Effector CD4-positive, alpha-beta T cell (primary cell): ENCODE data around the gene PACSIN2.
"Not testable (repeated sequence)": the region's sequence is repeated elsewhere in the genome, so short reads cannot be mapped to it uniquely, and the experiment has no call there.

ENCODE experiments used
- DNase-seq: peaks from one replicate; pipeline ENCODE4 v3.0.0-alpha.2; 2020

Gene PACSIN2

DNA sequence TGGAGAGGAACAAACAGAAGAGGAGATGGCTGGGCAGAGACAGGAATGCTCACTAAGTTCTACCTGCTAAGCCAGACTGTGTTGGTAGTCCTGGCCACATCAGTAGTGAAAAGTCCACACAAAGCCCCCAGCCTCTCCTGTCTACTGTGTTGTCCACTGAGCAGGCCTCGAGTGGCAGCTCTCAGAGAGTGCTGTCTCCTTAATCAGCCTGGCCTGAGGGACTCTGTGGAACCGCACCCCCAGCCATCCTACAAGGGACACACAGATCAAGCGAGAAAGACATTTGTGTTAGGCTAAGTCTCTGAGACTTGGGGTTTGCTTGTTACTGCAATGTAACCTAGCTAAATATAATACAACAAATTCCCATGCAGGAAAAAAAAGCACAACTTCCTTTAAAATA lies 71.0 kb downstream of the PACSIN2 start:
- DNase-seq, result no peak

DNA sequence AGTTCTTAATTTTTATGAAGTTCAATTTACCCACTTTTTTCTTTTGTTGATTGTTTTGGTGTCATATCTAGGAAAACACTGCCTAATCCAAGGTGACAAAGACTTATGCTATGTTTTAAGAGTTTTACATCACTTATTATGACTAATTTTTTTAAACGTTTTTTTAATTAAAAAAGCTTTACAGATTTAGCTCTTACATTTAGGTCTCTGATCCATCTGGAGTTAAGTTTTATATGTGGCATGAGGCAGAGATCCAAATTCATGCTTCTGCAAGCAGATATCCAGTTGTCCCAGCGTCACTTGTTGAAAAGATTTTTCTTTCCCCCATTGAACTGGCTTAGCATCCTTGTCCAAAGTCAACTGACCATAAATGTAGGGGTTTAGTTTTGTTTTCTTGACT lies 72.6 kb downstream of the PACSIN2 start:
- DNase-seq, result no peak

GRCh38 chr22:42939941-42940653 lies 74.9 kb downstream of the PACSIN2 start:
- DNase-seq, result no peak

DNA sequence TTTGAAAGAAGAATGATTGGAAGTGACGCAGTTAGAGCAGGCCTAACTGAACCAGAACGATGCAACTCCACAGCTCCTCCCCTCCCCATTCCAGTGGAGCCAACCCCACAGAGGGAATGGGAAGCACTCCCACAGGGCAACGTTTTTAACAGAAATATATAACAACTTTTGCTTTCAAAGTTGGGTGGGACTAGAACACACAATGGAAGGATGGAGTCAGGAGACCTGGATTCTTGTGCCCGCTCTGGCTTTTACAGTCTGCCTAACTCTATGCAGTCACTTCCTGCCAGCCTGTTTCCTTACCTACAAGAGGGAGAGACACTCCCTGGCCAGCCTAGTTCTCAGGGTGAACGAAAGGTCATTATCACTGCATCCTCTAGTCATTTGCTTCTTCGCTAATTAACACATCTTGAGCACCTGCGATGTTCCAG lies 75.5 kb downstream of the PACSIN2 start:
- no peak for DNase-seq

GRCh38 chr22:42938976-42939375 lies 76.0 kb downstream of the PACSIN2 start:
- DNase-seq, result no peak

- no peak for DNase-seq
Measured at GRCh38 chr22:42938449-42938848, 76.5 kb downstream of the PACSIN2 start.

- no peak for DNase-seq
Measured at GRCh38 chr22:42937164-42937843, 77.6 kb downstream of the PACSIN2 start.

DNA sequence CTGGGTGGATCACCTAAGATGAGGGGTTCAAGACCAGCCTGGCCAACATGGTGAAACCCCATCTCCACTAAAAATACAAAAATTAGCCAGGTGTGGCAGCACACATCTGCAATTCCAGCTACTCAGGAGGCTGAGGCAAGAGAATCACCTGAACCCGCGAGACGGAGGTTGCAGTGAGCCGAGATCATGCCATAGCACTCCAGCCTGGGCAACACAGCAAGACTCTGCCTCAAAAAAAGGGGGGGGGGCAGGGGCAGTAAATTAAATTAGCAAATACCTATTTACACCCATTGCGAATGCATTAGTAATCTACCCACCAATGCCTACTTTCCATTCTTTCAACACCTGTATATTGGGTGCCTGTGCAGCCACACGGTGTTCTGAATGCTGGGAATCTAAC lies 78.3 kb downstream of the PACSIN2 start:
- DNase-seq, result not testable (repeated sequence)

DNA sequence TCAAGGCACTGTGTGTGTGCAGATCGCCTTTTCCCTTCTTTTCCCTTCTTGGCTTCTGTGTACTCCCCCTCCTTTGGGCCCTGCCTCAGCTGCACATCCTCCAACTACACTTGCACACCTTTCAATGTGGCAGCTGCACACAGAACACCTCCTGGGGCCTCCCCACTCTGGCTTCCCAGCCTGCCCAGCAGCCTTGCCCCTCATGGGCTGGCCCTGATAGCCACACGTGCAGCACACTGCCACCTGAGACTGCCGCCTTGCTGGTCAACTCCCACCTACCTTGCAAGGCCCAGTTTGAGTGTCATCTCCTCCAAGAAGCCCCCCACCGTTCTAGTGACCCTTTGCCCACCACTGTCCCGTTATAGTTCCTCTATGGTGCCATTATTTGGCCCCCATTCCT lies 80.6 kb downstream of the PACSIN2 start:
- no peak for DNase-seq

- no peak for DNase-seq
Measured at GRCh38 chr22:42933485-42934091, 81.4 kb downstream of the PACSIN2 start.

GRCh38 chr22:42932857-42933484 lies 82.0 kb downstream of the PACSIN2 start:
- no peak for DNase-seq

GRCh38 chr22:42932197-42932519 lies 82.8 kb downstream of the PACSIN2 start:
- DNase-seq, result no peak

DNA sequence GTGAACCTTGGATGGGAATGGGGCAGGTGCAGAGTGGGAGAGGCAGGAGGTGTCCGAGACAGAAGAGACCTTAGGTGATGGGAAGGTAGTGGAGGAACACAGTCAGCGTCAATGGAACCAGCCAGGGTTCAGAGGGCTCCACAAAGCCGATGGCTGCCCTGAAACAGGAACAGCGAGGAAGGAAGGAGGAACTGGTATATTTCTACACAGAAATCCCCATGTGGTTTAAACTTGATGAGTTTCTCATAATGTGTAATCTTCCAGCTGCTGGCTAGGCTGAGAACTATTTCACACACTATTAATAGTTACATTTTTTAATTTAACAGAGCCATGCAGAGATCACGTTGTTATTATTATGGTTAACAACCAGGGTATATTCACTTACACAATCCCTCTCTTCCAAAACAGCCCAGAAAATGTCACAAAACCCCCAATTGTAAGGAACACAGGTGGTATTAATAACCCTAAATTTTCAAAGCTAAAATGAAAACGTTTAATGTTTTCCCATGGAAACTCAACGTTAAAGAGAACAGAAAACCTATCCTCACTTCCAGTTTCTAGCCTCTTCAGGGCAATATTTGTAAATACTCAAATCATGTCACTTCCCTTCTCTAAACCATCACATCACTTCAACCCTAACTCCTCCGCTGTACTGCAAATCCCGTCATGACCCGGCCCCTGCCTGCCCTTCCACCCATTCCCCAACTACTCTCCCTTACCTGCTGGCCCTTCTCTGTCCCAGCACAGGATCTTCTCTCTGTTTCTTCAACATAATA lies 83.3 kb downstream of the PACSIN2 start:
- no peak for DNase-seq

GRCh38 chr22:42930810-42931420 lies 84.0 kb downstream of the PACSIN2 start:
- DNase-seq, result no peak

DNA sequence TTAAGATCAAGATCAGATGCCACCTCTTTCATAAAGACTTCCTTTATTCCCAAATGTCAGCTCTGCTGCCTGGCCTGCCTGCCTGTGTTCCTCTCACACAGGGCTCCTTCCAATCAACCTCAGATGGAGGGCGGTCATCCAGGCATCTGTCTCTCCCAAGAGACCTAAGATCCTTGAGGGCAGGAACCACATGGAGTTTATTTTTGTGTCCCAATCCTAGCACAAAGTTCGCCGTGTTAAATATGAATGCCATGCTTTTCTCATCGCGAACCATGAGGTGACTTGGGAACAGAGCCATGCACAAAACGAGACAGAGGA lies 85.2 kb downstream of the PACSIN2 start:
- DNase-seq, result no peak

DNA sequence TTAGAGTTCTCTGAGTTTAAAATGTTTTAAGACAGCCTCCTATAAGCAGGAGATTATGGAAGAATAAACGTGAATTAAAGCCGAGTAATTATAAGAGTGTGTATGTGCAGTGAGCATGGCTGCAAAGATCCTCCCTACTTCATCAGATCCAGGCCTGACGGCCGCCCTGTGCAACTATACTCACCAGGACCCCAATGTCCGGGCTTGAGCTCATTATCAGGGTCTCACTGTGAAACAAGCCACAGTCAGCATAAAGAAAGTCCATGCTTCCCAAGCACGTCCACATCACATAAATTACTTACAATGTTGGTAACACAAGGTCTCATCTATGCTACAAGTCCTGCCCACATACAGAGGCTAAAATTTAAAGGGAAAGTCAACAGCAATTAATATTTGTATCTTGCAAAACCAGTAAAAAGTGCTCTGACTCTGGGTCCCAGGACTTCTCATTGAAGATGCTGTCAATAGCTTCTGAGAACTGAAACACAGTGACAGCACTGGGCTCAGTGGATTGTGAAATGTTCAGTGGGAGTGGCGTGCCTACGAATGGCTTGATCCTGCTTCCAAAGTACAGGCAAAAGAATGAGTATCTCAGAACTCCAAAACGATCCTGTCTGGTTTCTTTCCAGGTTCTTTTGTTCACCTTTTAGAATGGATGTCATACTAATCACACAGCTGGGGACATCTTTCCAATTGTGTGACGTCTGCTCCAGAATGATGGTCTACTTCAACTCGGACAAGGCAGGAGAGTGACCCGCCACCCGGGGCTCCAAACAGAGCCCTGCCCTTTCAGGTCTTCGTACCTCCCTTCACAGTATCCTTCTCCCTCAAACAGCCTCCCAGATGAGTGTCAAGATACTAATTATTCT lies 85.7 kb downstream of the PACSIN2 start:
- DNase-seq, result no peak

GRCh38 chr22:42927966-42928365 lies 87.0 kb downstream of the PACSIN2 start:
- DNase-seq, result no peak

DNA sequence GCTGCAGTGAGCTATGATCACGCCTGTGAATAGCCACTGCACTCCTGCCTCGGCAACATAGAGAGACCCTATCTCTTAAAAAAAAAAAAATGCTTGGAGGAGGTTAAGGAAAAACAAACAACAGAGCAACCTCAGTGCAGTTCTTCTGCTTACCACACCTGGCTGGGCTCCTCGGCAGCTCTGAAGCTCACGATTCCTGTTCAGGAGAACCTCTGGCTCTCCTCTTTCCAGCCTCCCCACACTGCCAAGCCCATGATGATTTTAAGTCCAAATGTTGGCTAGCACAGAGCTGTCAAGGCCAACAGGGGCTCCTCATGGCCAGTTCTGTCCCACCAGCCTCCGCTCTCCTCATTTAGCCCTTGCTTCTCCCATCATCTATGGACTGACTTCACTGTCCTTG lies 88.2 kb downstream of the PACSIN2 start:
- DNase-seq, result no peak

DNA sequence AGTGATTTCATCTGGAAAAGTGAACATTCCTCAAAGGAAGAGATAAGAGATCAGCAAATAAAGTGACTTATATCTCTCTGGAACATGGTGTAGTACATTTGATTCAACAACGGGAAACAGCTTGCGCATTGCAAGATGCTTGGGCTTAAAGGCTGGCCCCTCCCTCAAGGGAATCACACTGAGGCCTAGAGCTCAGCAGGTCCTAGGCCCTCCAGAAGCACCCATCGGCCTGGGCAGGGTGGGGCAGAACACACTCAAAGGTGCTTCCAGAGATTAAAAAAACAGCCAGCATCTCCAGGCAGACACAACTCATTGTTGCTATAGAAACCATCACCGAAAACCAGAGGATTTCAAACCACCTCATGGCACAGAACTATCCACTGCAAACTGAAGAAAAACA lies 88.8 kb downstream of the PACSIN2 start:
- DNase-seq, result no peak

DNA sequence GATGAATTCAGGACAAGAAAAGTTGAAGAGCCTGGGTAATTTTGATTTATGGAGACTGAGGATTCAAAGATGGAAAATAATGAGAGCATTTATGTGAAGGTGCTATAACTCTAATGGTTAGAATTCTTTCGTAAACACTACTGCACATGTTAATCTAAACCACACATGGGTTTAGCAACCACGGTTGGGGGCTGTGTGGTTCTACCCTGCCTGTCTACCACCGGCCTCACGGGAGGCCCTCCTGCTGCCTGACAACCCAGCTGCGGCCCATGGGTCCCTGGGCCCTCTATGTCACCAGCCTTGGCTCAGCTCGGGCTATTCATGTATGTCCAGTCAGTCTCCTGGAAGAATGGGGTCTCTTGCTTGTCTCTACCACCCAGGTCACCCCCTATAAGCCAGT lies 89.4 kb downstream of the PACSIN2 start:
- no peak for DNase-seq

DNA sequence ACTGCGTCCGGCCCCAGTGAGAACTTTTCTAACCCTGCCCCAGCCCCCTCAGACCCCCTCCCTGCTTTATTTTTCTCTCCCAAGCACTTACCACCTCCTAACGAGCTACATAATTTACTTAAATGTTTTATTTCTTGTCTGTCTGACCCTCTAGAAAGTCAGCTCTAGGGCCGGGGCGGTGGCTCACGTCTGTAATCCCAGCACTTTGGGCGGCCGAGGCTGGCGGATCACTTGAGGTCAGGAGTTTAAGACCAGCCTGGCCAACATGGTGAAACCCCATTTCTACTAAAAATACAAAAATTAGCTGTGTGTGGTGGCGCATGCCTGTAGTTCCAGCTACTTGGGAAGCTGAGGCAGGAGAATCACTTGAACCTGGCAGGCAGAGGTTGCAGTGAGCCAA lies 89.9 kb downstream of the PACSIN2 start:
- not testable (repeated sequence) for DNase-seq

- no peak for DNase-seq
Measured at GRCh38 chr22:42924436-42924835, 90.5 kb downstream of the PACSIN2 start.
